GM21360 (cell line): ENCODE data around the gene DEPP1.

Source experiments
- ATAC-seq: cut with Tn5 transposase; IDR thresholded peaks from one replicate; pipeline ENCODE4 v1.9.1; 2021; ENCODE audit warnings: mild to moderate bottlenecking, moderate library complexity; ENCODE audit not compliant: unreplicated experiment

Gene DEPP1

DNA sequence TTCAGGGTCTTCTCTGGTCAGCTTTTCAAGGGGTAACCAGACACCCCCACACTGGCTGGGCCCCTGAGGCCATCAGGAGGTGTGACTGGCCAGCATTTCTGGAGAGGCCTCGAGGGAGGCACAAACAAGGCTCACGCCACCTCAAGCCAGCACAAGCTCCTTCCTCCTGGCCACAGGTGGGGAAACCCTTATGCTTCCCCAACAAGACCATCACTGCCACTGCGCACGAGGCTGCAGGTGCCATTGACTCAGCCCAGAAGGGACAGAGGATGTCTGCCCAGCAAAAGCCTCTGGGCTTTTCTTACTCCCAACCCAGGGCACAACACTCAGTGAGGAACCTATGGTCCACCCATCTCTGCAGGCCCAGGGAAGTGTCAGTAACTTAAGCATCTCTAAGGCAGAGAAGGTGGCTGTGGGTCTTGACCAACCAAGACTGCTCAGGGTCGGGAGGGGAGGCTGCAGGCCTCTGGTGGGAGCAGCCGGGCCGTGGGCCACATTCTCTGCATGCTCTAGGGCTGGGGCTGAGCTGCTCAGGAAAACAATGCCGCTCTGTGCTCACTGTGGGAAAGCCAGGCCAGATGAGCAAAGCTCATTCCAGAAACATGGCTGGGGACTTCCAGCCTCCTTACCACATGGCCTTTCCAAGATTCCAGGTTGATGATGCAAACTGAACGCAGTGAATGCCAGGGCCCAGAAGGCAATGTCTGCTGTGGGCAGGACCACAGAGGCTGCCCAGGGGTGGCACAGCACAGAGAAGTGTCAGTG is 43.2 kb downstream of the DEPP1 start:
- ATAC-seq = no peak

DNA sequence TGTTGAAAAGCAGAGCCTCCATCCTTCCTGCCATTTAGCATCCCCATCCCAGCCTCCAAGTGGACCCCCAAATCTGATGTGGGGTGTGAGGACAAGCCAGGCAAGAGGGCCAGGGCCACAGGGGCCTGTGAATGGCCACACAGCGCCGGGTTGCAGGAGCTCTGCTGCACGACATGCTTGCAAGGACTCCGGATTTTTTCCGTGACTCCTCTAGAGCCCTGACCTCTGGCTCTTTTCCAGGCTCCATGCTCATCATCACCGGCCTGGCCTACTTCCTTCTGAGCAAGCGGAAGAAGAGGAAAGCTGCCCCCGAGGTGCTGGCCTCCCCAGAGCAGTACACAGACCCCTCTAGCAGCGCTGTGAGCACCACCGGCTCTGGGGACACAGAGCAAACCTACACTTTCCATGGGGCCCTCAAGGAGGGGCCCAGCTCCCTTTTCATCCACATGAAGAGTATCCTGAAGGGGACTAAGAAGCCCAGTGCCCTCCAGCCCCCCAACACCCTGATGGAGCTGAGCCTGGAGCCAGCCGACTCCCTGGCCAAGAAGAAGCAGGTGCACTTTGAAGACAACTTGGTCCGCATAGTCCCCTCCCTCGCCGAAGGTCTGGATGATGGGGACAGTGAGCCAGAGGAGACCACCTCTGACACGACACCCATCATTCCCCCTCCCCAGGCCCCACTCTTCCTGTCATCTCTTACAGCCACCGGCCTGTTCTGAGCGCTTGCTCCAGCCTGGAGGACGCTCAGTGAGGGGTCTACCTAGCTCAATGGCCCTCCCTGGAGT is 44.0 kb downstream of the DEPP1 start:
- ATAC-seq = no peak

DNA sequence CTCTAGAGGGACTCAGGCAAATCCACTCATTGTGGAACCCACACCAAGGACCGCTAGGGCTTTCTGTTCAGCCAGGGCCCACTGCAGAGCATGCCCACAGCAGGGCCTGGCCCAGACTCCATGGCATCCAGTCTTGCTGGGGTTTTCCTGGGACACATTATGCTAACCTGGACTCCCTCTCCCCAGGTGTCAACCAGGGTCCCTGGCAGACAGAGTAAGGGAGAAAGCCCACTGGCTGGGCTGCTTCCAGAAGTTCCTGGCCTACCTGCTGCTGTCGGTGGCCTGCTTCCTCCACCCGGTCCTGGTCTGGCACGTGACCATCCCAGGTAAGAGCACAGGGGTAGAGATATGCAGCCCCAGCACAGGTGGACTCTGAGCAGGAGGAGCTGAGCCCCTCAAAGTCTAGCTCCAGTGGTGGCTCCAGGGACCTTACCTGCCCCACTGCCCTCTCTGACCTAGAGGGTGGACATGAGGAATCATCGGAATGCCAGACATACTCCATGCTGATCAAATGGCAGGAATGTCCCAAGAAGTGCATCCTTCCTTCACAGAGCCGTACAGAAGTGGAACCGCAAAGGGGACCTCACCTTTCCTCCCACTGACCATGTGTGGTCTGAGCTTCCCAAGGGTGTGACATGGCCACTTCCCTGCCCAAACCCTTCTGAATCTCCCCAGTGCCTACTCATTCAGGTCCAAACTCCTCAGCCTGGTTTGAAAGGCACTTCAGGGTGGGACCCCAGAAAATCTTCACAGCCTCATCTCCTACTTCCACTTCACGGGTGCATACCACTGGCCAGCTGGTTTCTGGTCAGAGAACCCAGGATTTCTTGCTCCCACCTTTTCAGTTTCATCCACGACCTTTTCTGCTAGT is 44.9 kb downstream of the DEPP1 start:
- ATAC-seq = no peak

DNA sequence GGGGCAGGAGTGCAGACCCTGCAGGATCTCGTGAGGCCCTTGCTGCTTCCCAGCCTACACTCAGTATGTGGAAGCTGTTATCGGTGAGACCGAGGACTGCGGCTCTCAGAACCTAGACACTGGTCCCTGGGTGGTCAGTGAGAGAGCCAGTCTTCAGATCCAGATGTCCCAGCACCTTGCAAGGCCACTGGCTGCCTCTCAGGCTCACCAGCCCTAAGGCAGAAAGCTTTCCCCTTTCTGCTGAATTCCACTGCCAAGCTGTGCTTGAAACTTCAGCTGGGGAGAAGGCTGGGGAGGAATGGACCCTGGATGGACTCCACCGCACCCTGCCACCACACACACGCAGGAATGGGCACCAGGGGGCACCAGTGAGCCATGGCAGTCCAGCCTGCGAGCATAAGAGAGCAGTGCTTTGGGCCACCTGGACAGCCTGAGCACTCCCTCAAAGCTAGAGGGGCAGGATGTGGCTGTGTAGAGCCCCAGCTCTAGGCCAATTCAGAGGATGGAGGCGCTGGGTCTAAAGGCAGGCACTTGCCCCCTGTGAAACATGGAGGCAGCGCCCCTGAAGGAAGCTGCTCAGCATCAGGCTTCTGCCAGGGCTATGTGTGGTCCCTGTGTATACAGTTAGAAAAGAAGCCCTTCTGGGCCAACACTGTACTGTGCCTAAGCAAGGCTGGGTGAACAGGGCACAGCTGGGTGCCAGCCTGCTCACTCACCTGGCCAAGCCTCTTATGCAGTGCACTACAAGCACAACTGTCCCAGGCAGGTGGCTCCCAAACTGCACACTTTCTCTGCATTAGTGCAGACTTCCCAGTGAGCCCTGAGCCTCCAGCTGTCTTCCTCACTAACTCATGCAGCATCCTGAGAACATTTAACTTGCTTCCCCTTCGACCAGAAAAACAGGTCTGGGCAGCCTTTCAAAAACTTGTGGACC is 45.8 kb downstream of the DEPP1 start:
- ATAC-seq = peak; percentile 92

DNA sequence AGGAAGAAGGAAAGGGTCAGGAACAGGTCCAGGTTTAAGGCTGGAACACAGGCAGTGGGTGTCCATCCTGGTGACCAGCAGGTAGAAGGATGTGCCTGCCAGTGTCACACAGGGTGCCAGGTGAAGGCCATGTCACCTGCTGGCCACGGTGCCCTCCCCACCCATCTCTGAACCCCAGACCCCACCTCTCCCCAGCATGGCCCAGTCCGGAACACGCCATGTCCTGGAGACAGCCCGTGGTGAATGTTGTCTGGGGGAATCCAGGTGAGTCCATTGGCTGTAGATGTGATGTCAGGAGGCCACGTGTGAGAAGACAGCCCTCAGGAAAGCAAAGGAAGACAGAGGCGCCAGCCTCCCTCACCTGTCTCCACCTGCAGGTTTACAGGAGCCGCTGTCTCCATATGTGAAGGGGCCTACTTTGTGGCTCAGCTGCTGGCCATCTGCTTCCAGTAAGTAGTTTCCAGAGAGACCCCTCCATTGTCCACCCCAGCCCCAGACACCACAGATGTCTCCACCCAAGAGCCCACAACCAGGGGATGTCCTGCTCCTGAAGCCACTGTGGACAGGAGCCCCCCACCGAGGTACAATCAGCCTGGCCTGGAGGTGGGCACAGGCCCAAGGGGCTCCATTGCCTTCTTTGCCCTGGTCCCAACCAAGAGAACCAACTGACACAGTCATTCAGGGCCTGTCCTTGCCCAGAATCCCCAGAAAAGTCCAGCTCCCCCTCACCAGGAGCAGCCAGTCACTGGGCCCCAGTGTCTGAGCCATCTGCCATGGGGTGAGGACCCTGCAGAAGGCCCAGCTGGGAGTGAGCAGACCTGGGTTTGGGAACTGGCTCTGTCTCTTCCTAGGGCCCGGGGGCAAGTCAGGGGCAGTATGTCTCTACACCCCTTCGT is 46.7 kb downstream of the DEPP1 start:
- no peak for ATAC-seq

DNA sequence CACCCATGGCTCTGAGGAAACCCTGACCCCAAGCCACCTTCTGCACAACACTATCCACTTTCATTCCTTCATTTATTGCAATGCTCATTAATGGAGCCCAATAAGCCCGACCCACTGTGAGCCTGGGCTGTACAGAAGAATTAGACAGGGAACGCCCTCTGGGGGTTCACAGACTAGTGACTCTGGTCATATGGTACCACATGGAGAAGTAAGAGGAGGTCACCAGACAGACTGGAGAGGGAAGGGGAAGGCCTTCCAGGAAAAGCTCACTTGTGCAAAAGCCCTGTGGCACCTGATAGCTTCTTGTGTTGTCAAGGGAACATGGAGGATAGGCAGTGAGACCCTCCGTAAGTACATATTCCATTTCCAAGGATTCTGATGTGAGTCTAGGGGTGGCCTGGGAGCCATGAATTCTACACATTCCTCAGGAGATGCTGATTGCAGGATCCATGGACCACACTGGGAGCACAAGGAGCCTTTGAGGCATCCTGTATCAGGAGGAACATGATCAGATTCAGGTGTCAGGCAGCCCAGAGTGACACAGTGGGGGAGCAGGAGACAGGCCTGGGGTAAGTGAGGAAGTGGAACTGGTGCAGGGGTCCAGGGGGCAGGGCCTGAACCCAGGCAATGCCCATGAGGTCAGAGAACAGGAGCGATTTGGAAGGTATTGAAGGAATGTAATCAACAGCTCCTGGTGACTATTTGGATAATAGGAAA is 47.5 kb downstream of the DEPP1 start:
- no peak for ATAC-seq

DNA sequence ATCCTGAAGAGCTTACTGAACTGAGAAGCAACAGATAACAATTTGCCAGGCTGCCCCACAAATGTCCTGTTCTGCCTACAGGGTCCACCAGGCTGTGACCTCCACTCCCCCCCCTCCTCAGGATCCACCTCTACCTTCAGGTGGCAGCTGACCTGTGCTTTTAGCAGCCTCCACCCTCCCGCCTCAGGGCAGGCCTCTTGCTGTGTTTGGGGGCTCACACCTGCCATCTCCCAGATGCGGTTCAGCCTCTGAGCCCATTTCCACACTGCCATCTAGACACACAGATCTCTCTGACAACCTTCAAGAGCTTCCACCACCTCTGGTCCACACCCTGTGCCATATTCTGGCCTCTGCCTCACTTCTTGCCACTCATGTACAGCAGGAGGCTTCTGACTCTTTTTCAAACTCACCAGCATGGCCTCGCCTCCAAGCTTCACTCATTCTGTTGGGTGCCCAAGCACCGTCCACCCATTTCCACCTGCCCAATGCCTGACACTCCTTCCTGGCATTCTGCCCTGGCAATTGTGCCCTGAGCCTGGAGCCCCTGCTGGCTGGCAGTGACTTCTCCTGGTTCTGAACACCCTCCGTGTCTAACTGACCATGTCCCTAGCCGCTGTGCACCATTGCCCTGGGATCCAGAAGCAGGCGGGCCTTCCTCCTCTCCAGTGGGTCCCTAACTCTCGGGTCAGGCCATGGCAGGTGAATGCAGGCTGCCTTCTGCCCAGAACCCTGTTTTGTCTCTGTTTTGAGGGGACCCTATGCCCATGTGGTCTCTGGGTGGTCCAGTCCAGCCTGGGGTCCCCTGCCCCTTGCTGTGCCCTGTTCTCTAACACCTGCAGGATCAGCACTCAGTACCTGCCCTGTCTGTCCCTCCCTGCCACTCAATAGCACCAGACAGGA is 49.0 kb downstream of the DEPP1 start:
- no peak for ATAC-seq

DNA sequence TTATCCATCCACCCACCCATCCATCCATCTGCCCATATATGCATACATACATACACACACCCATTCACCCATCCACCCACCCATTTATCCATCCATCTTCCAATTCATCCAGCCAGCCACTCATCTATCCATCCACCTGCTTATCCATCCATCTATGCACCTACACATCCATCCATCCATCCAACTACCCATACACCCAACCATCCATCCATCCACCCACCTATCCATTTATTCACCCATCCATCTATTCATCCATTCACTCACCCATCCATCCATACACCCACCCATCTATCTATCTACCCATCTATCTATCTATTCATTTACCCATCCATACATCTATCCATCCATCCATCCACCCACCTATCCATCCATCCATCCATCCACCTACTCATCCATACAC is 50.1 kb downstream of the DEPP1 start:
- ATAC-seq = no peak

DNA sequence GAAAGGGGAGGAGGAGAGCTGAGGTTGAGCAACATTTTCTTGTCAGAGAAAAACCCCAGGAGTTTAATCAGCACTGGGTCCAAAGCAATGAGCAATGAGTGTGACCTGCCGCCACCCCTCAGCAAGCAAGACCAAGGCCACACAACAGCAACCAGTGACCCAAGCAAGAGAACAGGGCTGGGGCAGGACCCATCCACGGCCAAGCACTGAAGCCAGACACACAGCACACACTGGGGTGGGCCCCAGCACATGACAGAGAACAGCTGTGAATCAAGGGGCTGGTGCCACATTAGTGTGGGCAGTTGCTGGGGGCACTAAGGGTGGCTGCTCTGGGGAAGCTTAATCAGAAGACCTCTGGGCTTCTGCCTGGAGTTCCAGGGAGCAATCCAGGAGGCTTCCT is 51.3 kb downstream of the DEPP1 start:
- no peak for ATAC-seq

DNA sequence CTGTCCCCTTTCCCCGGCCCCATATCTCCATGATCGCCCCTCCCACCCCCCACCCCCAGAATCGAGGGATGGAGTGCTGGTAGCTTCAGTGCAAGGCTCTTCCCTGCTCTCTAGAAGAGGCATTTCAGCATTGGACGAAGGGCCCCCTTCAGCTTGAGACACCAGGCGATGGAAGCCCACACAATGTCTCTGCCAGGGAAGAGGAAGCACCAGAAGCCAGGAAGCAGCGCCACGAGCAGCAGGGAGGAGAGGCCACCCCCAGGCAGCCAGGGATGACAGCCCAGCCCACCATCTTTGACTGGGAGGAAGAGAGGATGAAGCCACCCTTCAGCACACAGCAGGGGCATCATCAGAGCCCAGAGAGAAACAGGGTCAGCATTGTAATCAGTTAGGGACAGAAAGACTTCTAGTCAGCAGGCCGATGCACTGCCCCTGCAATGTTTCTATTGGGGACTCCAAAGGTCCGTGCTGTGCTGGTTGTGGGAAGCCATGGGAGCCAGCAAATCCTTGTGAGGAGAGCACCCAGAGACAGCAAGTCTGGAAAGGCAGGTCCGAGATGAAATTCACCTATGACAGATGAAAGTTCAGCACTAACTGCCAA is 51.8 kb downstream of the DEPP1 start:
- no peak for ATAC-seq
